HG03469 (cell line): ENCODE results near the gene VAC14.

Source experiments
- ATAC-seq: cut with Tn5 transposase; IDR thresholded peaks from one replicate; pipeline ENCODE4 v1.9.1; 2021; ENCODE audit warnings: mild to moderate bottlenecking, moderate library complexity, moderate number of reproducible peaks; ENCODE audit not compliant: unreplicated experiment

The VAC14 gene

GRCh38 chr16:70725912-70726828, 74.8 kb downstream of the VAC14 start:
- ATAC-seq = no peak

- no peak for ATAC-seq
These were observed 75.7 kb downstream of the VAC14 start for GRCh38 chr16:70725024-70725911.

GRCh38 chr16:70724146-70725023, 76.6 kb downstream of the VAC14 start:
- ATAC-seq = no peak

- ATAC-seq = no peak
These were observed 77.2 kb downstream of the VAC14 start for GRCh38 chr16:70723740-70724145.

GRCh38 chr16:70721202-70721963, 79.6 kb downstream of the VAC14 start:
- ATAC-seq = no peak

- ATAC-seq = no peak
These were observed 80.3 kb downstream of the VAC14 start for GRCh38 chr16:70720425-70721201.

GRCh38 chr16:70717065-70717464, 83.9 kb downstream of the VAC14 start:
- ATAC-seq = no peak

GRCh38 chr16:70715860-70716357, 85.0 kb downstream of the VAC14 start:
- ATAC-seq = no peak

GRCh38 chr16:70715055-70715858, 85.7 kb downstream of the VAC14 start:
- ATAC-seq = no peak

- no peak for ATAC-seq
These were observed 86.3 kb downstream of the VAC14 start for GRCh38 chr16:70714581-70715054.

GRCh38 chr16:70713824-70714223, 87.1 kb downstream of the VAC14 start:
- ATAC-seq = no peak

- ATAC-seq = no peak
These were observed 87.6 kb downstream of the VAC14 start for GRCh38 chr16:70713342-70713741.

GRCh38 chr16:70712942-70713341, 88.0 kb downstream of the VAC14 start:
- ATAC-seq = no peak

- no peak for ATAC-seq
These were observed 88.6 kb downstream of the VAC14 start for GRCh38 chr16:70712359-70712758.

- no peak for ATAC-seq
These were observed 89.5 kb downstream of the VAC14 start for GRCh38 chr16:70711211-70712031.

GRCh38 chr16:70710422-70711210, 90.3 kb downstream of the VAC14 start:
- ATAC-seq = no peak
